Keratinocyte (primary cell): Measurements from ENCODE around the gene RNLS. TPM values are rescaled to one million over a fixed set of nuclear protein-coding genes. Genes with fewer than 3 reads are reported as not detected.

ENCODE experiments used
- DNase-seq: peaks from one replicate; pipeline ENCODE4 v3.0.0-alpha.2; 2011; ENCODE audit warnings: low read depth, missing footprints, low spot score
- FAIRE-seq: peaks from 2 replicates; lab custom pipeline; 2011; peaks lifted over from hg19 to GRCh38; lab: Jason Lieb, UNC
- H2AFZ ChIP-seq: 2 replicates; pipeline ENCODE4 v1.6.0; 2012; ENCODE audit warnings: low read length, control low read depth, inconsistent platforms; ENCODE audit not compliant: control insufficient read depth
- H3K27ac ChIP-seq: 2 replicates; pipeline ENCODE4 v1.5.1; 2011; ENCODE audit warnings: low read length; ENCODE audit not compliant: control insufficient read depth, insufficient read depth
- H3K27me3 ChIP-seq: 3 replicates; pipeline ENCODE4 v1.6.0; 2011; ENCODE audit warnings: low read length; ENCODE audit not compliant: control insufficient read depth, insufficient read depth; ENCODE audit errors: extremely low read depth
- H3K36me3 ChIP-seq, 2 experiments: 2 replicates in 1 of 2; 3 replicates in 1 of 2; pipeline ENCODE4 v1.5.1; 2011; ENCODE audit warnings: low read length in 2 of 2, mild to moderate bottlenecking in 1 of 2; ENCODE audit not compliant: control insufficient read depth in 2 of 2, insufficient read depth in 2 of 2; ENCODE audit errors: extremely low read depth in 1 of 2
- H3K4me1 ChIP-seq: 3 replicates; pipeline ENCODE4 v1.5.1; 2011; ENCODE audit warnings: low read length; ENCODE audit not compliant: control insufficient read depth, insufficient read depth; ENCODE audit errors: extremely low read depth
- H3K4me2 ChIP-seq: 3 replicates; pipeline ENCODE4 v1.6.0; 2011; ENCODE audit warnings: low read depth, low read length; ENCODE audit not compliant: control insufficient read depth, insufficient read depth; ENCODE audit errors: extremely low read depth
- H3K4me3 ChIP-seq, 3 experiments: fragments of 200-600 bp in 1 of 3; sonication (generic) in 1 of 3; 2 replicates in 2 of 3; 3 replicates in 1 of 3; pipeline ENCODE4 v1.5.1; 2011 to 2016; ENCODE audit warnings: low read length in 3 of 3, mild to moderate bottlenecking in 3 of 3, control low read depth in 2 of 3, inconsistent platforms in 1 of 3, low read depth in 1 of 3, mixed read lengths in 1 of 3, mixed run types in 1 of 3, moderate library complexity in 1 of 3; ENCODE audit not compliant: control insufficient read depth in 2 of 3, insufficient read depth in 2 of 3; ENCODE audit errors: extremely low read depth in 1 of 3
- H3K79me2 ChIP-seq: 2 replicates; pipeline ENCODE4 v1.6.0; 2012; ENCODE audit warnings: low read length; ENCODE audit not compliant: control insufficient read depth, insufficient read depth
- H3K9ac ChIP-seq: 3 replicates; pipeline ENCODE4 v1.6.0; 2011; ENCODE audit warnings: low read length; ENCODE audit not compliant: control insufficient read depth, insufficient read depth; ENCODE audit errors: extremely low read depth
- H3K9me1 ChIP-seq: 3 replicates; pipeline ENCODE4 v1.6.0; 2011; ENCODE audit warnings: low read length; ENCODE audit not compliant: control insufficient read depth, insufficient read depth; ENCODE audit errors: extremely low read depth
- H3K9me3 ChIP-seq: 2 replicates; pipeline ENCODE4 v1.5.1; 2012; ENCODE audit warnings: low read depth, low read length; ENCODE audit not compliant: control insufficient read depth
- H4K20me1 ChIP-seq: 3 replicates; pipeline ENCODE4 v1.6.0; 2011; ENCODE audit warnings: low read length; ENCODE audit not compliant: control insufficient read depth, insufficient read depth; ENCODE audit errors: extremely low read depth
- EZH2 ChIP-seq: IDR thresholded peaks from one replicate; pipeline ENCODE4 v1.6.1; 2012; ENCODE audit warnings: inconsistent platforms, mild to moderate bottlenecking, low read length, moderate library complexity
- dilution Hi-C: fragments of 300-500 bp; cut with MboI; formaldehyde crosslinking; loops from one replicate; pipeline ENCODE4 v1.7.0; 2020; ENCODE audit warnings: low sequenced_read_pairs; ENCODE audit not compliant: extremely low pct_ligation_motif_present
- polyA plus RNA-seq, 5 experiments: library from polyadenylated mRNA; depleted of rRNA in 3 of 5; stranded (reverse) in 3 of 5; stranded (forward) in 1 of 5; unstranded in 1 of 5; fragments of >200 nt; gene quantifications; 1 replicate in 1 of 5; 2 replicates in 3 of 5; 3 replicates in 1 of 5; pipeline versions ENCODE4 v1.2.1 to v1.2.3, GENCODE V29; 2011 to 2012; ENCODE audit warnings: missing spikeins in 2 of 5, low read depth in 1 of 5, low replicate concordance in 1 of 5
- TF ChIP-seq, protein P1 (sequence below), 3 experiments: IDR thresholded peaks in 1 of 3; conservative IDR thresholded peaks in 1 of 3; optimal IDR thresholded peaks in 1 of 3; 2 replicates in 2 of 3; 3 replicates in 1 of 3; pipeline versions ENCODE3 to v1.5.1; 2011; ENCODE audit warnings: low read length in 3 of 3, mild to moderate bottlenecking in 3 of 3, moderate library complexity in 2 of 3, control low read depth in 1 of 3, inconsistent platforms in 1 of 3; ENCODE audit not compliant: insufficient read depth in 2 of 3; ENCODE audit errors: extremely low read depth in 1 of 3

Gene RNLS
- polyA plus RNA-seq, 1 donor (not counting 4 experiments of a cell fraction or from before 2014, with no cell fraction given): 6.8 TPM

DNA sequence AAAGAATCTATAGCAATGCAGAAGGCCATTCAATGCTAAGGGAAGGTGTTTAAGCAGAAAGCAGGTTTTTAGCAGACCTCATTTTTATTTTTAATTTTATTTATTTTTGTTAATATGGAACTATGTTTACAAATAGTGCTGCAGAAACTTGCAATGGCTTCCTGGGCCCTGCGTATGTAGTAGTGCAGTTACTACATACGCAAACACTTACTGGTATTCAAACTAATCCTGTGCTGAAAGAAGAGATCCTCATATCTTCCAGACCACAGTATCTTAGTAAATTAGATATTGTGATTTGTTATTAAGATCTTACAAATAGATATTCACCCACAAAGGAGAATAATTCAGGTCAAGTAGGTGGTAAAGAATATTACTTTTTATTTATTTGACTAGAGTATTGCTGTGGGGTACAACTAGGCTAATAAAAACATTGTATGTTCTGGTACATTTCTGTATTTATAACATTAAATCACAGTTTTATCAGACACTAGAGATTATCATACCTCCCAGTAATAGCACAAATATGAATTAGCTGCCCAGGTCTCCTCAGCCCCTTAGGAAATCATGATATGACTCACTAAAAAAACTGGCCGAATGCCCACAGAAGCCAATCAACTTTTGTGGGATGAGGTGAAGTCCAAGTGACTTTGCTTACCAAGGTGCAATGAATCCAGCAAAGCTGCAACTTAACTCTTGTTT lies 57.6 kb downstream of the RNLS start:
- dilution Hi-C loops: no loop called here
- Histone ChIP-seq H2AFZ (no peak overlapping the region), H3K9me3 (no peaks in the 10 kb centered on the region), H3K4me2 (no peak overlapping the region), H4K20me1 (no peaks in the 10 kb centered on the region), H3K79me2 (no peaks in the 10 kb centered on the region), H3K9ac (no peak overlapping the region), H3K4me3 (no peak overlapping the region), H3K9me1 (no peaks in the 10 kb centered on the region), H3K36me3 (no peaks in the 10 kb centered on the region), H3K27me3 (no peaks in the 10 kb centered on the region), H3K27ac (no peak overlapping the region), H3K4me1 (no peaks in the 10 kb centered on the region)
- FAIRE-seq (peak; percentile 71), DNase-seq (no peak)
- TF ChIP-seq, protein P1, sequence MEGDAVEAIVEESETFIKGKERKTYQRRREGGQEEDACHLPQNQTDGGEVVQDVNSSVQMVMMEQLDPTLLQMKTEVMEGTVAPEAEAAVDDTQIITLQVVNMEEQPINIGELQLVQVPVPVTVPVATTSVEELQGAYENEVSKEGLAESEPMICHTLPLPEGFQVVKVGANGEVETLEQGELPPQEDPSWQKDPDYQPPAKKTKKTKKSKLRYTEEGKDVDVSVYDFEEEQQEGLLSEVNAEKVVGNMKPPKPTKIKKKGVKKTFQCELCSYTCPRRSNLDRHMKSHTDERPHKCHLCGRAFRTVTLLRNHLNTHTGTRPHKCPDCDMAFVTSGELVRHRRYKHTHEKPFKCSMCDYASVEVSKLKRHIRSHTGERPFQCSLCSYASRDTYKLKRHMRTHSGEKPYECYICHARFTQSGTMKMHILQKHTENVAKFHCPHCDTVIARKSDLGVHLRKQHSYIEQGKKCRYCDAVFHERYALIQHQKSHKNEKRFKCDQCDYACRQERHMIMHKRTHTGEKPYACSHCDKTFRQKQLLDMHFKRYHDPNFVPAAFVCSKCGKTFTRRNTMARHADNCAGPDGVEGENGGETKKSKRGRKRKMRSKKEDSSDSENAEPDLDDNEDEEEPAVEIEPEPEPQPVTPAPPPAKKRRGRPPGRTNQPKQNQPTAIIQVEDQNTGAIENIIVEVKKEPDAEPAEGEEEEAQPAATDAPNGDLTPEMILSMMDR (optimal IDR thresholded peaks at IDR 0.05 in 1 of 3, IDR thresholded peaks at IDR 0.05 in 1 of 3, conservative IDR thresholded peaks at IDR 0.05 in 1 of 3; ENCODE audit: extremely low read depth in 1 of 3, insufficient read depth in 2 of 3, low read length in 3 of 3): no peak
- no peak for TF ChIP-seq EZH2

DNA sequence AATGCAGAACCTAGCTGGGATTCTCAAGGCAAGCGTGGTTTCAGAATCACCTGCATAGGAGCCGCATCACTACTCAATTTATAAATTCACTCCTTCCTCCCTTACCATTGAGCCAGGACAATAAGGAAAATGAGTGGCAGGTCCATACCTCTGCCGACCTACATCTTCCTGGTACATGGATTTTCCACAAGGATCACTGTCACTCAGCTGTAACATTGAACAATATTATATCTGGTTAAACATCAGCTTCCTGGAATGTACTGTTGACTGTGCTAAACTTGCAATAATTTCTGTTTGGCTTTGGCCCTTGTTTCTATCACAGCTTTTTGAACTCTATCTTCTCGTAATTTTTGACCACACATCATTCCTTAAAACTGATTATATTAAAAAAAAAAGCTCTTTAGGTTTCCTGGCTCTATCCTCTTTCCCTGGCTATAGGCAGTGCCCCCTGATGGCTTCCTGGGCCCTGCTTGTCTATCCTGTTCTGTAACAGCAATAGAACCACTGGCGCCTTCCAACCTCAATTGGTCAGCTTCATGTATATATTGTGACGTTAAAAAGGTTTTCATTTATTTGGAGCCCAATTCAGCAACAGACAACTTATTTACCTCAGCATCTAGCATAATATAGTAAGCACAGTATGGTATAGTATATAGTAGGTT lies 59.2 kb downstream of the RNLS start:
- FAIRE-seq: no peak
- Histone ChIP-seq H2AFZ (no peak overlapping the region), H3K27me3 (no peaks in the 10 kb centered on the region), H4K20me1 (no peaks in the 10 kb centered on the region), H3K9ac (no peak overlapping the region), H3K9me3 (no peaks in the 10 kb centered on the region), H3K36me3 (no peaks in the 10 kb centered on the region), H3K4me3 (no peak overlapping the region), H3K4me1 (no peaks in the 10 kb centered on the region), H3K27ac (no peak overlapping the region), H3K79me2 (no peaks in the 10 kb centered on the region), H3K4me2 (no peak overlapping the region), H3K9me1 (no peaks in the 10 kb centered on the region)
- no peak for DNase-seq
- dilution Hi-C loops: no loop called here
- TF ChIP-seq, protein P1 (optimal IDR thresholded peaks at IDR 0.05 in 1 of 3, IDR thresholded peaks at IDR 0.05 in 1 of 3, conservative IDR thresholded peaks at IDR 0.05 in 1 of 3; ENCODE audit: extremely low read depth in 1 of 3, insufficient read depth in 2 of 3, low read length in 3 of 3): no peak
- TF ChIP-seq EZH2: no peak
